ENCODE data around the gene TRIM71. TPM values are rescaled to one million over a fixed set of nuclear protein-coding genes. Genes with fewer than 3 reads are reported as not detected.

Gene TRIM71
- total and polyA plus RNA-seq, 2 of the 13 experiments (the other 11 are each of a cell fraction or from before 2014, with no cell fraction given) = 21.7 to 76.9 TPM

DNA sequence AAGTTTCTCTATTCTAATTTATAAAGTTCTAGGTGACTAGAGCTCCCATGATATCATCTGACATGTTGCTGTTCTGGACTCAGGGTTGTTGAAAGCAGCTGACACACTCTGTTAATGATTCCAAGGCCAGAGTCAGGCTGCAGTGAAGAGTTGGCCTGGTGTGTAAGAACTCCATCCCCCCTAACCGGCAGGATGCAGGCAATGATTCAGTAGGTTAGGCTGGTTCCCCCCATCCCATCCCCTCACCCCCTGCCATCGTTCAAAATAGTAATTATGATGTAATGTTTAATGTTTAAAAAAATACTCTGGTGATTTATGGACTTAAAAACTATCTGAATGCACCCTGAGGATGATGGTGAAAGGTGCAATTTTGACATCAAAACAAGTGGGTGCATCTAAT, 4.6 kb upstream of the TRIM71 start (continued):
- TF ChIP-seq CEBPZ (IDR thresholded peaks at IDR 0.05; ENCODE audit: low read length) = no peak
- 0 out of 2 replicates have a peak, but pooled peaks have one; percentile 3 for TF ChIP-seq ZNF121 (CRISPR knock-in tag; IDR thresholded peaks at IDR 0.05)
- peak; percentile 32 for TF ChIP-seq PHF5A (CRISPR knock-in tag; IDR thresholded peaks at IDR 0.05; ENCODE audit: low read depth, unreplicated experiment)
- no peak for TF ChIP-seq POLR2G (IDR thresholded peaks at IDR 0.05; ENCODE audit: low read depth, low read length)
- peak; percentile 57 for TF ChIP-seq ZFX (CRISPR knock-in tag; IDR thresholded peaks at IDR 0.05; ENCODE audit: low read depth)
- TF ChIP-seq ARID5B (CRISPR knock-in tag; IDR thresholded peaks at IDR 0.05) = peak; percentile 60; the same call in 1 of the 2 replicates
- peak; percentile 51; the same call in 1 of the 2 replicates for TF ChIP-seq TFE3 (CRISPR knock-in tag; IDR thresholded peaks at IDR 0.05)
- peak; percentile 48; the same call in 1 of the 2 replicates for TF ChIP-seq FOXA3 (CRISPR knock-in tag; IDR thresholded peaks at IDR 0.05)
- TF ChIP-seq, protein P1, sequence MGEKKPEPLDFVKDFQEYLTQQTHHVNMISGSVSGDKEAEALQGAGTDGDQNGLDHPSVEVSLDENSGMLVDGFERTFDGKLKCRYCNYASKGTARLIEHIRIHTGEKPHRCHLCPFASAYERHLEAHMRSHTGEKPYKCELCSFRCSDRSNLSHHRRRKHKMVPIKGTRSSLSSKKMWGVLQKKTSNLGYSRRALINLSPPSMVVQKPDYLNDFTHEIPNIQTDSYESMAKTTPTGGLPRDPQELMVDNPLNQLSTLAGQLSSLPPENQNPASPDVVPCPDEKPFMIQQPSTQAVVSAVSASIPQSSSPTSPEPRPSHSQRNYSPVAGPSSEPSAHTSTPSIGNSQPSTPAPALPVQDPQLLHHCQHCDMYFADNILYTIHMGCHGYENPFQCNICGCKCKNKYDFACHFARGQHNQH (CRISPR knock-in tag; IDR thresholded peaks at IDR 0.05) = 0 out of 2 replicates have a peak, but pooled peaks have one; percentile 35
- no peak for TF ChIP-seq KAT2B (IDR thresholded peaks at IDR 0.05; ENCODE audit: borderline replicate concordance, low read depth, low read length)
- TF ChIP-seq PATZ1 (CRISPR knock-in tag; IDR thresholded peaks at IDR 0.05) = peak; percentile 61; the same call in 1 of the 2 replicates
- TF ChIP-seq SOX13 (IDR thresholded peaks at IDR 0.05) = no peak
- TF ChIP-seq SOX13 (CRISPR knock-in tag; conservative IDR thresholded peaks at IDR 0.05 in 1 of 2, IDR thresholded peaks at IDR 0.05 in 1 of 2) = 0 out of 4 replicates have a peak, but pooled peaks of 1 of the 2 experiments have one; percentile 5
- TF ChIP-seq HNF1B (CRISPR knock-in tag; IDR thresholded peaks at IDR 0.05) = peak; percentile 90
- TF ChIP-seq KMT2A (CRISPR knock-in tag; IDR thresholded peaks at IDR 0.05) = peak; percentile 63; the same call in 1 of the 2 replicates

All from HepG2 (cell line).